ENCODE measurements around the gene SLC66A2. TPM values are rescaled to one million over a fixed set of nuclear protein-coding genes. Genes with fewer than 3 reads are reported as not detected.

The SLC66A2 gene
- total and polyA plus RNA-seq, 3 experiments from 2014 or later, result 18.3 to 31.7 (median 29.9) TPM

DNA sequence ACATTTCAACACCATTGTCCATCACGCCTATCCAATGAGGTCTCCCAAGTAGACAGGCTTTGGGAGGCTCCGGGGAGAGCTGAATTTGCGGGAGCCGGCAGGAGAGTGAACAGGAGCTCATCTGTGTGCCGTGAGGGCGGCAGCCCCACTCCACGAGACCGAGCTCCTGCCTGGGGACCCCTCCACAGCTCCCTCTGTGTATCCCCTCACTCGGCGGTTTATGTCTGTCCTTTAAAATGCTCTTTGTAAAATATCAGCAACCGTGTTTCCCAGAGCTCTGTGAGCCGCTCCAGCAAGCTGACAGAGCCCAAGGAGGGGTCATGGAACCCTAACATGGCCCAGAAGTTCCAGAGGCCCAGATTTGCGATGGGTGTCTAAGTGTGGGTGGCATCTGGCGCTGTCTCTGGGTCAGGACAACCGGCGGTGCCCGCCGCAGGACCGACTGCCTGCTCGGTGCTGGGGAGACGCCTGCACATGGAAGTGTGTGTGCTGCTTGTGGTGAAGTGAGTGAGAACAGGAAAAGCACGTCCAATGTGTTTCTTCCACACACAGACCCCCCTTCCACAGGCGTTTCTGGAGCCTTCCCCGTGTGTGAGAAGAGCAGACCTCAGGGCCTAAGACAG is 34.8 kb downstream of the SLC66A2 start:
- DNase-seq, result peak in 1 of 5 donors; percentile 33
- ChIA-PET CTCF (no interaction called here), POLR2A (no interaction called here)
- H3K4me1 Mint-ChIP-seq, result peaks cover 12 to 34% (median 13%) of the 10 kb centered on the region in 3 donors
- H3K4me3 Mint-ChIP-seq, result no peak overlapping the region
- Histone ChIP-seq H3K4me1 (ENCODE audit: insufficient read depth, low read length) (peaks cover 9% of the 10 kb centered on the region), H3K4me3 (ENCODE audit: low read length) (no peak overlapping the region), H3K9me3 (ENCODE audit: low read length) (no peaks in the 10 kb centered on the region), H3K27ac (ENCODE audit: low read depth, low read length) (no peak overlapping the region), H3K36me3 (ENCODE audit: insufficient read depth, low read length) (no peaks in the 10 kb centered on the region), H3K27me3 (ENCODE audit: insufficient read depth, low read length, poor library complexity, severe bottlenecking) (no peaks in the 10 kb centered on the region)
- peak overlapping the region in 1 of 8 donors; percentile 50 for H3K27ac Mint-ChIP-seq
- H3K9me3 Mint-ChIP-seq, result no peaks in the 10 kb centered on the region
- H3K27me3 Mint-ChIP-seq, result no peaks in the 10 kb centered on the region
- H3K36me3 Mint-ChIP-seq, result peaks cover 8 to 35% (median 11%) of the 10 kb centered on the region in 3 donors

DNA sequence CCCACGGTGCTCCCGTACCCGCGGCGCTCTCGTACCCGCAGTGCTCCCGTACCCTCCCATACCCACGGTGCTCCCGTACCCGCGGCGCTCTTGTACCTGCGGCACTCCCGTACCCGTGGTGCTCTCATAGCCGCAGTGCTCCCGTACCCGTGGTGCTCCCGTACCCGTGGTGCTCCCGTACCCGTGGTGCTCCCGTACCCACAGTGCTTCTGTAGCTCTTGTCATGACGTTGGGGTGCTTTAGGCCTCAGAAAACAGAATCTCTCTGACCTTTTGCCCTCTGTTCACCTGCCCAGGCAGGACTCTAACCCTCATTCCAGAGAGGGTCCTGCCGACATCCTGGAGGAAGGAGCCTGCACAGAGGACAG is 35.3 kb downstream of the SLC66A2 start:
- Mint-ChIP-seq H3K27ac (no peak overlapping the region), H3K27me3 (no peaks in the 10 kb centered on the region), H3K36me3 (peaks cover 8 to 35% (median 11%) of the 10 kb centered on the region in 3 donors), H3K4me1 (peaks cover 12 to 34% (median 13%) of the 10 kb centered on the region in 3 donors), H3K9me3 (no peaks in the 10 kb centered on the region), H3K4me3 (peak overlapping the region in 1 of 7 donors; percentile 29)
- Histone ChIP-seq H3K36me3 (ENCODE audit: insufficient read depth, low read length) (no peaks in the 10 kb centered on the region), H3K27me3 (ENCODE audit: insufficient read depth, low read length, poor library complexity, severe bottlenecking) (no peaks in the 10 kb centered on the region), H3K4me1 (ENCODE audit: insufficient read depth, low read length) (peaks cover 9% of the 10 kb centered on the region), H3K4me3 (ENCODE audit: low read length) (no peak overlapping the region), H3K9me3 (ENCODE audit: low read length) (no peaks in the 10 kb centered on the region), H3K27ac (ENCODE audit: low read depth, low read length) (no peak overlapping the region)
- DNase-seq, result no peak
- ChIA-PET CTCF (no interaction called here), POLR2A (no interaction called here)

DNA sequence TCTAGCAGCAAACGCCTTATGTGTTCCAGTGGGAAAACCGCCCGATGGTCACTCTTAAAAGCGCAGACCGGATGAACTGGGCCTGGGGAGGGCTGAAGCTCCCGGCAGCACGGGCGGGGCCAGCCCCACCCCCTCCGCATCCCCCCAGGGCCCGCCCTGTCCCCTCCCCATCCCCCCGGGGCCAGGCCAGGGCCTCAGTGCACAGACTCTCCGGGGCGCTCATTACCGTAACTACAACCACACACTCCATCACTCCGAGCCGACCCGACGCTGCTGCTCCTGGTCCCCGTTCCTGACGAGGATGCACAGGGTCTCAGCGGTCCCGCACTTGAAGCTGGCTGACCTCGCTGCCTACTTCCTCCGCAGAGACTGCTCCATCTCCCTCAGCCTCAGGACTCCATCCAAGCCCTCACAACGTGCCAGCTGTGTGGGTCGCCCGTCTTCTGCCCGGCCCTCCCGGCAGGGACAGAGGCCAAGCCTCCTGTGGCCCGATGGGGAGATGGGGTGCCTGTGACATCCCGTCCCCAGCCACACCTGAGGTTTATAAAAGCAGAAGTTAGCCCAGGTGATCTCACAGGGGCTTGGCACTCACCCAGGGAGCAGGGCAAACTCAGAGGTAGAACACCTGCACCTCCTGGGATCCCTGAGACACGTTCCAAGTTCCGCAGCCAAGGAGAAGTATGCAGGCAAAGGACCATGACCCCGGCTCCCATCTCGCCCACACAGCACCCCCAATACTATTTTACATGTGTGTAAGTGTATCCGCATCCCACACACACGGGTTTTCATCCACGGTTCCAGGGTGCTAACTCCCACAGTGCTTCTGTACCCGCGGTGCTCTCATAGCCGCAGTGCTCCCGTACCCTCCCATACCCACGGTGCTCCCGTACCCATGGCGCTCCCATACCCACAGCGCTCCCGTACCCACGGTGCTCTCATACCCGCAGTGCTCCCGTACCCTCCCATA is 36.0 kb downstream of the SLC66A2 start:
- CTCF ChIA-PET, result no interaction called here
- H3K9me3 ChIP-seq (ENCODE audit: low read length), result no peaks in the 10 kb centered on the region
- H3K4me3 ChIP-seq (ENCODE audit: low read length), result no peak overlapping the region
- H3K4me1 ChIP-seq (ENCODE audit: insufficient read depth, low read length), result peaks cover 9% of the 10 kb centered on the region
- H3K36me3 ChIP-seq (ENCODE audit: insufficient read depth, low read length), result no peaks in the 10 kb centered on the region
- peaks cover 14 to 38% (median 16%) of the 10 kb centered on the region in 3 donors for H3K4me1 Mint-ChIP-seq
- peak overlapping the region in 1 of 7 donors; percentile 32 for H3K4me3 Mint-ChIP-seq
- DNase-seq, result no peak
- H3K27me3 ChIP-seq (ENCODE audit: insufficient read depth, low read length, poor library complexity, severe bottlenecking), result no peaks in the 10 kb centered on the region
- peak overlapping the region in 1 of 8 donors; percentile 36 for H3K27ac Mint-ChIP-seq
- POLR2A ChIA-PET, result no interaction called here
- peaks cover 8 to 35% (median 11%) of the 10 kb centered on the region in 3 donors for H3K36me3 Mint-ChIP-seq
- H3K9me3 Mint-ChIP-seq, result no peaks in the 10 kb centered on the region
- no peak overlapping the region for H3K27ac ChIP-seq (ENCODE audit: low read depth, low read length)
- H3K27me3 Mint-ChIP-seq, result no peaks in the 10 kb centered on the region

DNA sequence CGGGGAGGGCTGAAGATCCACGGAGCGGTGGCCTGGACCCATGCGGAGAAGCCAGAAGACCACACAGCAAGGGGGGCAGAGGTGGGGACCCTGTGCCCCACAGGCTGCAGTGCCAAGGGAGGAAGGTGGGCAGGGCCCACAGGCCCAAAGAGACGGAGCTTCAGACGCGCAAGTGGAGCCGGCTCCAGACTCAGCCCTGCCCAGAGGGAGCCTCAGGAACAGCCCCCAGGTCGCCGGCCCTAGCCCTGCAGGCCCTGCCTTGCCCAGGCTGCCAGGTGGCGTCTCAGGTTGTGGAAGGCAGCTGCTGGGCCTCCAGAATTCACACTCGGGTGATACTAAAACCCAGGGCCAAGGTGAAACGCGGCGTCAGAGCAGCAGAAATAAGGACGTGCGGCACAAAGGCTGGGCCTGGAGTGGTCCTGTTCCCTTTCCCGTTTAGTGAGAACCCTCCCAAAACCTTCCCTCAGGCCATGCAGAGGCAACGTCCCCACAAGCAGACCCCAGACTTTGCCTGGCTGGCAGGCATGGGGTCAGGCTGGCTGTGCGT is 36.8 kb downstream of the SLC66A2 start:
- Histone ChIP-seq H3K4me3 (ENCODE audit: low read length) (no peak overlapping the region), H3K27me3 (ENCODE audit: insufficient read depth, low read length, poor library complexity, severe bottlenecking) (no peaks in the 10 kb centered on the region), H3K9me3 (ENCODE audit: low read length) (no peaks in the 10 kb centered on the region), H3K4me1 (ENCODE audit: insufficient read depth, low read length) (peaks cover 9% of the 10 kb centered on the region), H3K36me3 (ENCODE audit: insufficient read depth, low read length) (no peaks in the 10 kb centered on the region), H3K27ac (ENCODE audit: low read depth, low read length) (no peak overlapping the region)
- H3K27ac Mint-ChIP-seq, result peak overlapping the region in 4 of 8 donors; percentile 49 to 84 (median 74)
- DNase-seq, result peak in 2 of 5 donors; percentile 37 to 42
- peaks cover 8 to 37% (median 11%) of the 10 kb centered on the region in 3 donors for H3K36me3 Mint-ChIP-seq
- CTCF ChIA-PET, result no interaction called here
- peaks cover 16 to 39% (median 17%) of the 10 kb centered on the region in 3 donors for H3K4me1 Mint-ChIP-seq
- H3K4me3 Mint-ChIP-seq, result peak overlapping the region in 2 of 7 donors; percentile 37 to 59
- H3K27me3 Mint-ChIP-seq, result no peaks in the 10 kb centered on the region
- POLR2A ChIA-PET, result no interaction called here
- H3K9me3 Mint-ChIP-seq, result no peaks in the 10 kb centered on the region

DNA sequence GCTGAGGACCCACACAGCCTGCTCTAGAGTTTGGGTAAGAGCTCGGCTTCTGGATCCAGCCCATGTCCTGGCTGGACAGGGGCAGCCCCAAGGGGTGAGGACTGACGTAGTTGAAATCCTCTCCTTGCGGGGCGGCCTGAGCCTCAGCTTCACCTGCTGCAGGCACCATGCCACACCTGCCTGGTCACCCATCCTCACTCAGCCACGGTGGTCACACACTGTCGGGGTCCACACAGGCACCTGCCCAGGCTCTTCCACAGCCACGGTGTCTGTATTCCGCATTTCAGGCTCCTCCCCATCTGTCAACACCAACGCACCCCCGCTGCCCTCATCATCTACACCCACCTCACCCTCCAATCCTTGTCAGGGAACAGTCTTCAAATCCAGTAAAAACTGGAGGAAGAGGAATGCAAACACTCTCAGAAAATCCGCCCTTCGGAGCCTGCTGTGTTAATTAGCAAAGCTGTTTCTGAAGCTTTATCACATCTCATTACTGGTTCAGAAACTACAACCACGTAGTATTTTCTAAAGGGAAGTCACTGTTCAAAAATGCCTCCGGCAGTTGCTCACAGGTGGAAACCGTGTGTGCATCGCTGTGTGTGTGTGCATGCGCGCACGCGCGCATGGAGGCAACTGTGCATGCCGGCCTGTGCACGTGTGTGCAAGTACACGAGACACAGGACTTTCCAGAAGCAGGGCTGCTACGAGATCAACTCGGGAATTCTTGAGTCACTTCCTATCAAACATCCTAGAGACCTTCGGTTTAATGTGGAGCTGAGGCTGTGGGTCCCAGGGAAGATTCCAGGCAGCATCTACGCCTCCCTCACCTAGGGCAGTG is 38.2 kb downstream of the SLC66A2 start:
- H3K27me3 ChIP-seq (ENCODE audit: insufficient read depth, low read length, poor library complexity, severe bottlenecking), result no peaks in the 10 kb centered on the region
- H3K4me1 ChIP-seq (ENCODE audit: insufficient read depth, low read length), result peaks cover 9% of the 10 kb centered on the region
- no peaks in the 10 kb centered on the region for H3K36me3 ChIP-seq (ENCODE audit: insufficient read depth, low read length)
- no peaks in the 10 kb centered on the region for H3K9me3 ChIP-seq (ENCODE audit: low read length)
- H3K4me3 Mint-ChIP-seq, result no peak overlapping the region
- CTCF ChIA-PET, result no interaction called here
- no peak overlapping the region for H3K27ac ChIP-seq (ENCODE audit: low read depth, low read length)
- H3K4me3 ChIP-seq (ENCODE audit: low read length), result no peak overlapping the region
- no peaks in the 10 kb centered on the region for H3K9me3 Mint-ChIP-seq
- DNase-seq, result no peak
- H3K4me1 Mint-ChIP-seq, result peaks cover 16 to 39% (median 17%) of the 10 kb centered on the region in 3 donors
- peaks cover 11 to 36% (median 13%) of the 10 kb centered on the region in 3 donors for H3K36me3 Mint-ChIP-seq
- peak overlapping the region in 2 of 8 donors; percentile 49 to 84 for H3K27ac Mint-ChIP-seq
- H3K27me3 Mint-ChIP-seq, result no peaks in the 10 kb centered on the region
- POLR2A ChIA-PET, result interaction anchor here (1.0 kb wide), 1 partner anchor 234 kb away, joined by 3 read pairs; no protein-coding TSS in a partner anchor

DNA sequence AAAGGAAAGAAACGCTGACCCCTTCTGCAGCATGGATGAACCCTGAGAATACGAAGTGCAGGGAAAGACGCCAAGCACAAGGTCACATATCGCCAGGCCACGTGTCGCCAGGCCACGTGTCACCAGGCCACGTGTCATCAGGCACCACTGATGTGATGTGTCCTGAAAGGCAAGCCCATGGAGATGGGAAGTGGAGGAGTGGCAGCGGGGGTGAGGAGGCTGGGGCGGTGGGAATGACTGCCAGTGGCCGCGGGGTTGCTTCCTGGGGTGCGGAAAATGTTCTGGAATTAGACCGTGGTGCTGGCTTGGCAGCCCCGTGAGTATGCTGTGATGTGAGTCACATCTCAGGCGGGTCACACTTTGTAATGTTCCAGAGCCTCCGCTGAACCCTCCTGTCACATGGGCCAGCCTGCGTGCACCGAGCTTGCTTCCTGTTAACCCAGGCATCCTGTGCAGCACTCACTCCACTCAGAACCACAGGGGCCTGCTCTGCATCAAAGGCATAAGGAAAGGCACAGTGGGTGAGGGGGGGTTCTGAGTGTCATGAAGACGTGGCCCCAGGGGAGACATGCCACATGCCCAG is 39.0 kb downstream of the SLC66A2 start:
- ChIA-PET CTCF (no interaction called here), POLR2A (interaction anchor here (1.0 kb wide), 1 partner anchor 233 kb away, joined by 3 read pairs; no protein-coding TSS in a partner anchor)
- H3K27ac ChIP-seq (ENCODE audit: low read depth, low read length), result no peak overlapping the region
- no peaks in the 10 kb centered on the region for H3K9me3 Mint-ChIP-seq
- H3K9me3 ChIP-seq (ENCODE audit: low read length), result no peaks in the 10 kb centered on the region
- peaks cover 9 to 35% (median 17%) of the 10 kb centered on the region in 3 donors for H3K36me3 Mint-ChIP-seq
- no peak overlapping the region for H3K4me3 ChIP-seq (ENCODE audit: low read length)
- DNase-seq, result peak in 3 of 5 donors; percentile 11 to 74 (median 64)
- H3K36me3 ChIP-seq (ENCODE audit: insufficient read depth, low read length), result no peaks in the 10 kb centered on the region
- no peak overlapping the region for H3K4me3 Mint-ChIP-seq
- no peaks in the 10 kb centered on the region for H3K27me3 ChIP-seq (ENCODE audit: insufficient read depth, low read length, poor library complexity, severe bottlenecking)
- H3K4me1 ChIP-seq (ENCODE audit: insufficient read depth, low read length), result peaks cover 9% of the 10 kb centered on the region
- peaks cover 16 to 39% (median 17%) of the 10 kb centered on the region in 3 donors for H3K4me1 Mint-ChIP-seq
- H3K27ac Mint-ChIP-seq, result peak overlapping the region in 5 of 8 donors; percentile 7 to 70 (median 49)
- no peaks in the 10 kb centered on the region for H3K27me3 Mint-ChIP-seq

Measured in CD8-positive, alpha-beta memory T cell (primary cell).